GM18519 (cell line): Measurements from ENCODE around the gene TBC1D4.
"Not testable (repeated sequence)": the region's sequence is repeated elsewhere in the genome, so short reads cannot be mapped to it uniquely, and the experiment has no call there.

Experiments
- ATAC-seq: cut with Tn5 transposase; IDR thresholded peaks from one replicate; pipeline ENCODE4 v1.9.1; 2021; ENCODE audit warnings: mild to moderate bottlenecking, moderate library complexity; ENCODE audit not compliant: unreplicated experiment, low FRiP score

TBC1D4 gene

GRCh38 chr13:75458696-75459422, 23.1 kb downstream of the TBC1D4 start:
- peak; percentile 100 for ATAC-seq

DNA sequence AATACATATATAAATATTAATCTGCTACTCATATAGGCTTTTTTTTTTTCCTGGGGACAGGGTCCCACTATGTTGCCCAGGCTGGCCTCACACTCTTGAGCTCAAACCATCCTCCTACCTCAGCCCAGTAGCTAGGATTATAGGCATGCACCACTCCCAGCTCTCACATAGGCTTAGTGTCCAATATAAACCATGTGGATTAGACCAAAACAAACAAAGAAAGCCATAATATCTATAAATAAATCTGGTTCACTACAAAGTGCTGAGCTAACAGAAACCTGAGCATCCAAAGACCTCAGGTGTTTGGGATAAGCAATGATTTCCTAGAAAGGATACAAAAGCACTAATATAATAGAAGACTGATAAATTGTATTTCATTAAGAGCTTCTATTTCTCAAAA, 26.0 kb downstream of the TBC1D4 start:
- ATAC-seq = no peak

GRCh38 chr13:75454497-75454896, 27.5 kb downstream of the TBC1D4 start:
- no peak for ATAC-seq

- ATAC-seq = no peak
These were observed 29.4 kb downstream of the TBC1D4 start for GRCh38 chr13:75452564-75452963.

DNA sequence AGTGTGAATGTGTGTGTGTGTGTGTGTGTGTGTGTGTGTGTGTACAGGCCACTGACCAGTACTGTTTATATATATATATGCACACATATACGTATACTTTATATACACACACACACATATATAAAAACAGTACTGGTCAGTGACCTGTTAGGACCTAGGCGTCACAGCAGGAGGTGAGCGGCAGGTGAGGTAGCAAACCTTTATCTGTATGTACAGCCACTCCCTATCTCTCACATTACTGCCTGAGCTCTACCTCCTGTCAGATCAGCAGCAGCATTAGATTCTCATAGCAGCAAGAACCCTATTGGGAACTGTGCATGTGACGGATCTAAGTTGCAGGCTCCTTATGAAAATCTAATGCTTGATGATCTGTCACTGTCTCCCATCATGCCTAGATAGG, 34.5 kb downstream of the TBC1D4 start:
- no peak for ATAC-seq

GRCh38 chr13:75446874-75447273, 35.1 kb downstream of the TBC1D4 start:
- no peak for ATAC-seq

GRCh38 chr13:75445717-75446499, 36.1 kb downstream of the TBC1D4 start:
- ATAC-seq = no peak

DNA sequence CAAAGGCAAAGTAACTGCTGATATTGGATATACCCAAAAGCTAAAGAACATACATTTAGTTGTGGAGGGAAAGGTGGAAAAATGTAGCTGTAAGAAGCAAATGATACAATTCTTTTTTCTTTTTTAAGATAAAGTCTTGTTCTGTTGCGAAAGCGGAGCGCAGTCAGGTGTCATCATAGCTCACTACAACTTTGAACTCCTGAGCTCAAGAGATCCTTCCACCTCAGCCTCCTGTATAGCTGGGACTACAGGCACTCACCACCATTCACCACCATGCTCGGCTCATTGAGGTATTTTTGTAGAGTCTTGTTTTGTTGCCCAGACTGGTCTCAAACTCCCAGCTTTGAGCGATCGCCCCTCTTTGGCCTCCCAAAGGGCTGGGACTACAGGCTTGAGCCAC, 38.0 kb downstream of the TBC1D4 start:
- no peak for ATAC-seq

DNA sequence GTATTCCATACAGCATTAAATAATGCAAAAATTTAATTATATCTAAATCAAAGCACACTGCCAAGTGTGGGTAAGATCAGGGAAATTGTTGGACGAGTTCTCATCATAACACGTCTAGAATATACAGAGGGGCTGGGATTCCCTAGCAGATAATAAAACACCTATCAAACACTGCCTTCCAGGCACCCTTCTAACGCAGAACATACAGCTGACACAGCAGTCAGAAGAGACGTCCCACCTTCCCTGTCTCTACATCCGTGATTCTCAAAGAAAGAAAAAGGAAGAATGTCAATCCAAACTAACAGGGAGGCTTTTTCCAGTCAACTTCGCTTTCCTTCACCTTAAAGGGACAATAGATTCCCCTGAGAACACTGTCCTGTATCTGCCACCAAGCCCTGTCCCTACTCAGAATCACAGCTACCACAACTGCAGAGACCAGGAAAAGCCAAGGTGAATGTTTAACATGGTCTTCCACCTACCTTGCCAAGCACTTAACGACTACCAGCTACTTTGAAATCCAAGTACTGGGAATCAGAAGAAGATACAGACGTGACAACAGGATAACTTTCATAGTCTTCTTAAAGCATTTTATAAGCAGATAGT, 38.5 kb downstream of the TBC1D4 start:
- no peak for ATAC-seq

GRCh38 chr13:75442736-75443234, 39.2 kb downstream of the TBC1D4 start:
- ATAC-seq = no peak

DNA sequence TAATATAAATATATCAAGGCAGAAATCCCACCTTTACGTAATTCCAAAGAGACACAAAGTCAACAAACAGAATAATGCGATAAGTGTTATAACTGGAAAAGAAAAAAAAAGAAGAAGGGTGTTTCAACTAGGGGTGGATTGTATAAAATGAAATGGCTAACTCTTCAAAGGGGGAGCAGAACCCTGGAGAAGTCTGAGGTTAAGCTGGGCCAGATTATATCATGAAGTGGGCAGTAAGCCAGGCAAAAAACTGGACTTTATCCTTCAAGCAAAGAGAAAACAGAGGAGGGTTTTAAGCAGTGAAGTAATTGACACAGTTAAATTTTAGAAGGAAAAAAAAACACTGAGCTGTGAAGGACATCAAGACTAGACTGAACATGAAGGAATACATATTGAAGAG, 41.9 kb downstream of the TBC1D4 start:
- no peak for ATAC-seq

DNA sequence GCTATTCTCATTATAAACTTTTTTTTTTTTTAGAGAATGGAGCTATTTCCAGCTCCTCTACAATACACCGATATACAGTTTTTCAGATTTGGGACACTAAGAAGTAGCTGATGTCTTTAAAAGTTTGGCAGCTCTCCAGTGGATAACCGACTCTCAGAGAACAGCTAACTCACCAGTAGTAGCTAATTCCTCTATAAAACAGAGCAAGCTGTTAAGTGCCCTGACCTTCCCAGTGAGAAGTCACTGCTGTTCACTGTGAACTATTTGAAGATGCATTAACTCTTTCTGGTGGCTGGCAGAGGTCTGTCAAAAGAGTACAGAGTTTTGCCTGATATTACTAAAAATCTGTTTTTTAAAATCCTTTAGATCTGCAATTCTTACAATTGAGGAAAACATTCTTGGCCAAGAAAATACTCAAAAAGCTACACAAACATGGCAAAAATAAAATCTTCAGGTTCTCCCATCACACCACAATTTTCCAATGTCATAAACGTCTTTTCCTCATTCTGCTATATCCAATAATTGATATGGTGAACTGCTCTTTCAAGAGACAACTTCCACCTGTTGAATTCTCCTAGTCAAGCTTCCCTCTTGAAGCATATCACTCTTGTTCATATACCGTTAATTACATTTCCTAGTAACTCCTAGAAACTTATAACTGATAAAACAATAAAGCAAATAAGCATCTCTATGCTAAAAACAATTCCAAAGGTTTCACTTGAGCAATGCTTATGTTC, 44.2 kb downstream of the TBC1D4 start:
- no peak for ATAC-seq

- ATAC-seq = not testable (repeated sequence)
These were observed 47.8 kb downstream of the TBC1D4 start for GRCh38 chr13:75434126-75434525.

GRCh38 chr13:75432811-75433244, 49.1 kb downstream of the TBC1D4 start:
- ATAC-seq = no peak

GRCh38 chr13:75432045-75432444, 49.9 kb downstream of the TBC1D4 start:
- ATAC-seq = no peak

DNA sequence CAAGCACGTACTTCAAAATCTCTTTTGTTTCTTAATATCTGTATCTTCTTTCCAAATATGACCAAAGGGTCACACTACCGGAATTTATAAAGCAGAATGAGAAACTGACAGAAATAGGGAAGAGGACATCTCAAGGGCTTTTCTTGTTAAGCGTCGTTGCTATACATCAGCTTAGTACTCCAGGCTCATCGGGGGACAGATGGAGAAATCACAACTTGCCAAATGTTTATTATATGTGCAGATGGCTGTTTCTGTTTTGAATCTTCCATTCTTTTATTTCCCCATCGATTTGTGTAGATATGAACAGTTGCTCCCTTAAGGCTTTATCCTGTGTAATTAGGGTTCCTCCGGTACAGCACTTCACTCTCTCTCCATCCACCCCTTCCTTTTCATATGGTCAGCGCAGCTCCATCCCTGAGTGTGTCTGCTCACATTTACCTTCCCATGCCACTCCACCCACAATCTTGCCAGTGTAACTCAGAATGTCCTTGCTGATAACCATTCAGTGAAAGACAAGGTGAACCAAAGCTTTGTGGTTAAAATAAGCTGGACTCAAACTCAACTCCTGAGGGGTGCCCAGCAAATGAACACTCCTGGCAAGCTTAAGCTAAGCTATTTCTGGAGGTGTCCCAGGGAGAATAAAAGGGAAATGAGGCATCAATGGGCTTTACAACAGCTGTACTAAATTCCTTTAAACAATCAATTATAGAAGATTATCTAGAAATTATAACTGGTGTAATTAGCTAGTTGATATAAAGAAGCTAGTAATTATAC, 51.3 kb downstream of the TBC1D4 start:
- no peak for ATAC-seq

GRCh38 chr13:75426421-75426820, 55.5 kb downstream of the TBC1D4 start:
- ATAC-seq = no peak

DNA sequence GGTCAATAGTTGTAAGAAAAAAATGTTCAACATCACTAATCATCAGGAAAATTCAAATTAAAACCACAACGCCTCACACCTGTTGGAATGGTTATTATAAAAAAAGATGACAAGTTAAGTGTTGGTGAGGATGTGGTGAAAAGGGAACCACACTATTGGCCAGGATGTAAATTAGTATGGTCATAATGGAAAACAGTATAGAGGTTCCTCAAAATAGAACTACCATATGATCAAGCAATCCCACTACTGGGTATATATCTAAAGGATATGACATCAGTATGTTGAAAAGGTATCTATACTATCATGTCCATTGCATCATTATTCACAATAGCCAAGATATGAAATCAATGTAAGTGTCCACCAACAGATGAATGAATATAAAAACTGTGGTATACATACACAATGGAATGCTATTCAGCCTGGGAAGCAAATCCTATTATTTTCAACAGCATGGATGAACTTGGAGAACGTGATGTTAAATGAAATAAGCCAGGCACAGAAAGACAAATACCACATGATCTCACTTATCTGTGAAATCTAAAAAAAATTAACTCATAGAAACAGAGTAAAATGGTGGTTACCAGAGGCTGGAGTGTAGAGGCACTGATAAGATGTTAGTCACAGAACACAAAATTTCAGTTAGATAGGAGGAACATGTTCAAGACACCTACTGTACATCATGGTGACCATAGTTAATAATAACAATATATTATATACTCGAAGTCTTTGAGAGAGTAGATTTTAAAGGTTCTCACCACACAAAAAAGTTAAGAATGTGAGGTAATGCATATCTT, 56.6 kb downstream of the TBC1D4 start:
- peak; percentile 73 for ATAC-seq

DNA sequence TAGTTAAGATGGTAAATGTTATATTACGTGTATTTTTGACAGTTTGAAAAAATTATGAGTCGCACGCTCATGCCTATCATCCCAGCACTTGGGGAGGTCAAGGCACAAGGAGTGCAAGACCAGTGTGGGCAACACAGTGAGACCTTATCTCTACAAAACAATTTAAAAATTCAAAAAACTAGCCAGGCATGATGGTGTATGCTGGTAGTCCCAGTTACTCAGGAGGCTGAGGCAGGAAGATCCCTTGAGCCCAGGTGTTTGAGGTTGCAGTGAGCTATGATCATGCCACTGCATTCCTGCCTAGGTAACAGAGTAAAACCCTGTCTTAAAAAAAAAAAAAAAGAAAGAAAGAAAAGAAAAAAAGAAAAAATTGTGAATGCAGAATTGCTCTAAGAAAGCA, 58.0 kb downstream of the TBC1D4 start:
- ATAC-seq = no peak
